Measurements from ENCODE around the gene HAUS1.
"Not testable (repeated sequence)": the region's sequence is repeated elsewhere in the genome, so short reads cannot be mapped to it uniquely, and the experiment has no call there.

The HAUS1 gene

DNA sequence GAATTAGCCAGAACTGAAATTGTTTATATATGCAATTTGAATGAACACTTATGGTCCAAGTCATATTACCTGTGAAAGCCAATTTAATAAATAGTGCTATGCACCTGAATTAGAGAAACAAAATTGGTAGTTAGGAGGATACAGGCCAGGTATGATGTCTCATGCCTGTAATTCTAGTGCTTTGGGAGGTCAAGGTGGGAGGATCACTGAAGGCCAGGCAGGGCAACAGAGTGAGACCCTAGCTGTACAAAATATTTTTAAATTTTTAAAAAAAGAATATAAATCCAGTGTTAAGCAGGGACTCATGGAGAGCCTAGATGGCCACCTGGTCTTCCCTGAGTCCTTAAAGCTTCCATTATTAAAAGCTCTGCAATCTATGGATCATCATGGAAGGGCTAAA is 24.8 kb upstream of the HAUS1 start:
- no peaks in the 10 kb centered on the region for H3K4me1 ChIP-seq (ENCODE audit: insufficient read depth, low read length, poor library complexity, severe bottlenecking)
- H3K4me3 ChIP-seq (ENCODE audit: low read length, poor library complexity, severe bottlenecking), result no peak overlapping the region
- H3K9me2 ChIP-seq (replicated peaks; ENCODE audit: low read depth, low read length), result no peaks in the 10 kb centered on the region
- no peaks in the 10 kb centered on the region for H3K79me2 ChIP-seq (ENCODE audit: insufficient read depth, low read length)
- no peak overlapping the region for H3K4me2 ChIP-seq (ENCODE audit: low read depth, low read length, poor library complexity, severe bottlenecking)
- no peaks in the 10 kb centered on the region for H4K20me1 ChIP-seq (ENCODE audit: insufficient read depth, low read length, poor library complexity, severe bottlenecking)
- no peaks in the 10 kb centered on the region for H3F3A ChIP-seq (ENCODE audit: low read depth)
- no peaks in the 10 kb centered on the region for H3K9me3 ChIP-seq (ENCODE audit: insufficient read depth, low read depth, low read length)
- no peak overlapping the region for H2AFZ ChIP-seq (ENCODE audit: low read length)
- H3K36me3 ChIP-seq (ENCODE audit: insufficient read depth, low read length), result peaks cover 42% of the 10 kb centered on the region
- no peaks in the 10 kb centered on the region for H3K27me3 ChIP-seq (ENCODE audit: insufficient read depth, low read length, poor library complexity, severe bottlenecking)
- TF ChIP-seq EZH2phosphoT487 (IDR thresholded peaks at IDR 0.05; ENCODE audit: borderline replicate concordance), result no peak
- TF ChIP-seq CTCF (conservative IDR thresholded peaks at IDR 0.05; ENCODE audit: low read length), result no peak
- no peak overlapping the region for H3K9ac ChIP-seq (ENCODE audit: low read depth, low read length, poor library complexity, severe bottlenecking)

DNA sequence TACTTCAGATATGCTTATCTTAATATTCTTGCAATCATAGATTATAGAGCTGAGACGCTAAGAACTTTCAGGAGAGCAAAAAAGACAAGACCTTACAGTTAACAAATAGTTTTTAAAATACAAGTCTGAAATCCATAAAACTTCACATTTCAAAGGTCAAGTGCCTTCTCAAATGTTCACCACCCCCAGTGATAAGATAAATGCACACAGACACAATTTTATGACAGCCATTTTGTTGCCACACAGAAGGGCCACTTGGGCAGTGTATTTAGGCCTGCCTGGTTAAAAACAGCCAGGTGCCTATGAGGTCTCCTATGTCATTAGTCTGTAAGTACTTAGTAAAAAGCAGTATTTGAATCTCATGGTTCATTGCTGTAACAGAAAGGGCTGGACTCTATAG is 24.0 kb upstream of the HAUS1 start:
- H3K4me1 ChIP-seq (ENCODE audit: insufficient read depth, low read length, poor library complexity, severe bottlenecking), result no peaks in the 10 kb centered on the region
- peaks cover 5% of the 10 kb centered on the region for H4K20me1 ChIP-seq (ENCODE audit: insufficient read depth, low read length, poor library complexity, severe bottlenecking)
- peaks cover 50% of the 10 kb centered on the region for H3K36me3 ChIP-seq (ENCODE audit: insufficient read depth, low read length)
- no peaks in the 10 kb centered on the region for H3K9me3 ChIP-seq (ENCODE audit: insufficient read depth, low read depth, low read length)
- no peak overlapping the region for H2AFZ ChIP-seq (ENCODE audit: low read length)
- H3K9me2 ChIP-seq (replicated peaks; ENCODE audit: low read depth, low read length), result no peaks in the 10 kb centered on the region
- peaks cover 7% of the 10 kb centered on the region; the same call in 1 of the 2 replicates for H3F3A ChIP-seq (ENCODE audit: low read depth)
- TF ChIP-seq EZH2phosphoT487 (IDR thresholded peaks at IDR 0.05; ENCODE audit: borderline replicate concordance) (no peak), CTCF (conservative IDR thresholded peaks at IDR 0.05; ENCODE audit: low read length) (no peak)
- no peaks in the 10 kb centered on the region for H3K27me3 ChIP-seq (ENCODE audit: insufficient read depth, low read length, poor library complexity, severe bottlenecking)
- H3K79me2 ChIP-seq (ENCODE audit: insufficient read depth, low read length), result no peaks in the 10 kb centered on the region
- H3K4me3 ChIP-seq (ENCODE audit: low read length, poor library complexity, severe bottlenecking), result no peak overlapping the region
- H3K9ac ChIP-seq (ENCODE audit: low read depth, low read length, poor library complexity, severe bottlenecking), result no peak overlapping the region
- no peak overlapping the region for H3K4me2 ChIP-seq (ENCODE audit: low read depth, low read length, poor library complexity, severe bottlenecking)

- H3K79me2 ChIP-seq (ENCODE audit: insufficient read depth, low read length), result peaks cover 11% of the 10 kb centered on the region
- H3K4me2 ChIP-seq (ENCODE audit: low read depth, low read length, poor library complexity, severe bottlenecking), result no peak overlapping the region
- H3F3A ChIP-seq (ENCODE audit: low read depth), result peaks cover 7% of the 10 kb centered on the region; the same call in 1 of the 2 replicates
- peaks cover 2% of the 10 kb centered on the region; the same call in 1 of the 2 replicates for H3K9me3 ChIP-seq (ENCODE audit: insufficient read depth, low read depth, low read length)
- no peaks in the 10 kb centered on the region for H3K9me2 ChIP-seq (replicated peaks; ENCODE audit: low read depth, low read length)
- H3K4me1 ChIP-seq (ENCODE audit: insufficient read depth, low read length, poor library complexity, severe bottlenecking), result no peaks in the 10 kb centered on the region
- TF ChIP-seq EZH2phosphoT487 (IDR thresholded peaks at IDR 0.05; ENCODE audit: borderline replicate concordance) (no peak), CTCF (conservative IDR thresholded peaks at IDR 0.05; ENCODE audit: low read length) (no peak)
- H2AFZ ChIP-seq (ENCODE audit: low read length), result no peak overlapping the region
- H4K20me1 ChIP-seq (ENCODE audit: insufficient read depth, low read length, poor library complexity, severe bottlenecking), result peaks cover 14% of the 10 kb centered on the region
- H3K36me3 ChIP-seq (ENCODE audit: insufficient read depth, low read length), result peaks cover 93% of the 10 kb centered on the region
- H3K27me3 ChIP-seq (ENCODE audit: insufficient read depth, low read length, poor library complexity, severe bottlenecking), result peaks cover 5% of the 10 kb centered on the region
- no peak overlapping the region for H3K4me3 ChIP-seq (ENCODE audit: low read length, poor library complexity, severe bottlenecking)
- H3K9ac ChIP-seq (ENCODE audit: low read depth, low read length, poor library complexity, severe bottlenecking), result no peak overlapping the region
Measured at GRCh38 chr18:46084431-46084830, 19.8 kb upstream of the HAUS1 start.

DNA sequence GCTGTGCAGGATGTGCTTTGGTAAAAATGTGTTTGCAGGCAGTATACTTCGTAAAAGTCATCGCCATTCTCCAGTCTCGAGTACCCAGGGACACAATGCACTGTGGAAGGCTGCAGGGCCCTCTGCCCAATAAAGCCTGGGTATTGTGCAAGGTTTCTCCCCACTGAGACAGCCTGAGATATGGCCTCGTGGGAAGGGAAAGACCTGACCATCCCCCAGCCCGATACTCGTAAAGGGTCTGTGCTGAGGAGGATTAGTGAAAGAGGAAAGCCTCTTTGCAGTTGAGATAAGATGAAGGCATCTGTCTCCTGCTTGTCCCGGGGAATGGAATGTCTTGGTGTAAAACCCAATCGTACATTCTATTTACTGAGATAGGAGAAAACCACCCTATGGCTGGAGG is 15.7 kb upstream of the HAUS1 start:
- not testable (repeated sequence) for H3K27me3 ChIP-seq (ENCODE audit: insufficient read depth, low read length, poor library complexity, severe bottlenecking); H2AFZ ChIP-seq (ENCODE audit: low read length); H3F3A ChIP-seq (ENCODE audit: low read depth); H3K4me2 ChIP-seq (ENCODE audit: low read depth, low read length, poor library complexity, severe bottlenecking); H3K4me3 ChIP-seq (ENCODE audit: low read length, poor library complexity, severe bottlenecking); H3K9me3 ChIP-seq (ENCODE audit: insufficient read depth, low read depth, low read length); H3K9me2 ChIP-seq (replicated peaks; ENCODE audit: low read depth, low read length); H3K9ac ChIP-seq (ENCODE audit: low read depth, low read length, poor library complexity, severe bottlenecking)
- Histone ChIP-seq H3K79me2 (ENCODE audit: insufficient read depth, low read length) (peaks cover 52% of the 10 kb centered on the region), H3K4me1 (ENCODE audit: insufficient read depth, low read length, poor library complexity, severe bottlenecking) (peaks cover 19% of the 10 kb centered on the region), H3K36me3 (ENCODE audit: insufficient read depth, low read length) (peaks cover 92% of the 10 kb centered on the region), H4K20me1 (ENCODE audit: insufficient read depth, low read length, poor library complexity, severe bottlenecking) (peaks cover 54% of the 10 kb centered on the region)

All from Loucy (cell line).